RKO (cell line): ENCODE data around the gene HIVEP3.

Experiments
- DNase-seq: peaks from one replicate; pipeline ENCODE4 v3.0.0-alpha.2; 2016; ENCODE audit warnings: low spot score

The HIVEP3 gene

GRCh38 chr1:41664861-41665640, 253.7 kb downstream of the HIVEP3 start:
- DNase-seq, result no peak

GRCh38 chr1:41663671-41664400, 254.9 kb downstream of the HIVEP3 start:
- no peak for DNase-seq

GRCh38 chr1:41662765-41663437, 255.8 kb downstream of the HIVEP3 start:
- peak; percentile 65 for DNase-seq

GRCh38 chr1:41662061-41662764, 256.5 kb downstream of the HIVEP3 start:
- peak; percentile 79 for DNase-seq

GRCh38 chr1:41661428-41662060, 257.2 kb downstream of the HIVEP3 start:
- no peak for DNase-seq

GRCh38 chr1:41660570-41661427, 257.9 kb downstream of the HIVEP3 start:
- no peak for DNase-seq

GRCh38 chr1:41659903-41660302, 258.8 kb downstream of the HIVEP3 start:
- DNase-seq, result no peak

- DNase-seq, result no peak
These were observed 259.6 kb downstream of the HIVEP3 start for GRCh38 chr1:41659159-41659495.

GRCh38 chr1:41658431-41659158, 260.1 kb downstream of the HIVEP3 start:
- no peak for DNase-seq

- no peak for DNase-seq
These were observed 260.9 kb downstream of the HIVEP3 start for GRCh38 chr1:41657679-41658295.

- no peak for DNase-seq
These were observed 261.8 kb downstream of the HIVEP3 start for GRCh38 chr1:41656825-41657500.

- no peak for DNase-seq
These were observed 262.7 kb downstream of the HIVEP3 start for GRCh38 chr1:41656068-41656467.

- DNase-seq, result no peak
These were observed 263.1 kb downstream of the HIVEP3 start for GRCh38 chr1:41655632-41656031.

GRCh38 chr1:41653574-41653973, 265.1 kb downstream of the HIVEP3 start:
- DNase-seq, result no peak

- DNase-seq, result no peak
These were observed 266.1 kb downstream of the HIVEP3 start for GRCh38 chr1:41652384-41653265.

- no peak for DNase-seq
These were observed 268.5 kb downstream of the HIVEP3 start for GRCh38 chr1:41650028-41650880.

- no peak for DNase-seq
These were observed 269.2 kb downstream of the HIVEP3 start for GRCh38 chr1:41649396-41650027.
